NCI-H2029 treated with DMSO at 0.1 percent for 48 hours (cell line): Measurements from ENCODE around the gene TNFSF15.

Source experiments
- DNase-seq: peaks from one replicate; lab custom pipeline; 2025; lab: John Stamatoyannopoulos, UW

Gene TNFSF15

DNA sequence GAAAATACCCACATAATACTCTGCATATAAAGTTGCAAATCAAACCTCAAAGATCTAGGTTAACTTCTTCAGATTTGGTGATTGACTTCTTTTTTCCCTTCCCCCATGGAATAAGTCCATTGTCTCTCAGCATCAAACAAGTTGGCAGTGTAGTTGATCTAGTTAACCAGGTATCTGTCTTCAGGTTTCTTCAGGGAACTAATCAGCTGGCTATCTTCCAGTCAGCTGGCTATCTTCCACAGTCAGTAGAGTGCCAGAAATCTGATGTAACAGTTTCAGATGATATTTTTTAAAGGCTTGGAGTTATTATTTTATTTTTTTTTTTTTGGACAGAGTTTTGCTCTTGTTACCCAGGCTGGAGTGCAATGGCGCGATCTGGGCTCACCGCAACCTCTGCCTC is 16.8 kb downstream of the TNFSF15 start:
- DNase-seq: no peak

DNA sequence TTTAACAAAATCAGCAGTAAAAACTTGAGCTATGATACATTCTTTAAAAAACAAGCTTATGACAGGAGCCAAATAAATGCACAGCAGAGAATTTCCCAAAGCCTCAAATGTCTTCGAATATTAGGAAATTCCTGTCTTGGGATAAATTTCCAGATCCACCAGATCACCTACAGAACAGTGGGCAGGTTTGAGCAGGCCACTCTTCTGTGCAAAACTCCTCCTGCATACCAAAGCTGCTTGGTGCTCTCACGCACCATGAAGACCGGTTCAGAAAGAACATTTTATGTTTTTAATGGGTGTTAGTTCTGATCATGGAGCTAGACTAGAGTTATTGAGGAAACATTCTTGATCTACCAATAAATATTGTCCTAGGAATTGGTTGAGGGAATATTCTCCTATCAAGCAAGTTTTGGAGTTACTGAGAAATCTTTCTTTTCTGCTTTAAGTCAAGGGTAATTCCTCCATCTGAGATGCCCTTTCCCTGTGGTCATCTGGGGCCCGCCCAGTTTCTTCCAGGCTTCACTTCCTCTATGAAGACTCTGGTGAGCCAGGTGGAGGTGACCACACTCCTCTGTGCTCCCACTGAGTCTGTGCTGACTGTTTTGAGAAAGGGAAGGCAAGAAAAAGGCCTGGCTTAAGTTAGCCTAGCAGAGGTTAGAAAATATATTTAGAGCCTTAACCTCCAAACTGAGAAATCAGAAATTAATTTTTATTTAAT is 17.9 kb downstream of the TNFSF15 start:
- DNase-seq: no peak

DNA sequence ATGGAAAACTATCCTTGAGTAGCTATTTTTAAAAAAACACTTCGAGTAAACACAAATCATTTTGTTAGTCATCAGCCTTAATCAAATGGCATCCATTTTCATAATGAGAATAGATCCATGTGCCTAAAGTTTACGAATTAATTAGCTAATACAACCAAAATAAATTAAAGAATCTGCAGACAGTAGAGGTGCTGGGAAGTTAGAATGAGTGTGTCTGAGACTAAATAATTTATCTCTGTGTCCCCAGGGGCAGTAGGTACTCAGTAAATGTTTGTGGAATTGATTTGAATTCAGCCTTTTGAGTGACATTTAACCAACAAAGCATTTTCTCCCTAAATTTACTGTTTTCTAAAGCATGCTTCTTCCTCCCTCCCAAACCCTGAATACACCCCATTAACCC is 18.6 kb downstream of the TNFSF15 start:
- no peak for DNase-seq

DNA sequence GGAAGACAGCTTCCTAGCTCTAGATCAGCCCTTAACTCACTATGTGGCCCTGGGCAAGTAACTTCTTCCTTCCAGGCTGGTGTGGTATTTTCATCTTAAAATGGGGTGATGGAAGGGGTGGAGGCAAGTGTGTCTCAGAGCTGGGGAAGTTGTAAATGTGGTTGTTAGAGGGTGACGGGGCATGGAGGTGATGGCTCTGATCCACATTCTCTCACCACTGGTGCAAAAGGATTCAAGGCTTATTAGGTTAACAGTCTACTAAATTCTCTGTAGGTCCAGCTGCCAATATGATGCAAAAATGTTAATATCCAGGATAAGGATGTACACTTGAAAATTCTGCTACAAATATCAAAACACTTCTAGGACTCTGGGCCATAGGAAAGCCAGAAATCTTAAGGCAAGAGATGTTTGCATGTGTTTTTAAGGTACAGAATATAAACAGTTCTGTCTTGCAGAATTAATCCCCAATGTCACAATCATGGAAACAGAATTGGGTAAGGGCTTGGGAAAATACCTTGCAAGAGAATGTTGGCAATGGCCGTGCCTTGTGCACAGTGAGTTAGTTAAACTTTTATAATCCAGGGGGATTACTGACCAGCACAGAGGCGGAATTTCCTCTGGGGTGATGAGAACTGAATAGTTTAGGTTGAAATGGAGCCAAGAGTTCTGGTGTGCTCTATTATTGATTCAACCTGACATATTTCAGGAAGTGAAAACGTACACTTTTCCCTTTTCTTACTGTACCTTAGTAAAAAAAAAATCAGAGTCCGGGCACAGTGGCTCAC is 19.8 kb downstream of the TNFSF15 start:
- no peak for DNase-seq

DNA sequence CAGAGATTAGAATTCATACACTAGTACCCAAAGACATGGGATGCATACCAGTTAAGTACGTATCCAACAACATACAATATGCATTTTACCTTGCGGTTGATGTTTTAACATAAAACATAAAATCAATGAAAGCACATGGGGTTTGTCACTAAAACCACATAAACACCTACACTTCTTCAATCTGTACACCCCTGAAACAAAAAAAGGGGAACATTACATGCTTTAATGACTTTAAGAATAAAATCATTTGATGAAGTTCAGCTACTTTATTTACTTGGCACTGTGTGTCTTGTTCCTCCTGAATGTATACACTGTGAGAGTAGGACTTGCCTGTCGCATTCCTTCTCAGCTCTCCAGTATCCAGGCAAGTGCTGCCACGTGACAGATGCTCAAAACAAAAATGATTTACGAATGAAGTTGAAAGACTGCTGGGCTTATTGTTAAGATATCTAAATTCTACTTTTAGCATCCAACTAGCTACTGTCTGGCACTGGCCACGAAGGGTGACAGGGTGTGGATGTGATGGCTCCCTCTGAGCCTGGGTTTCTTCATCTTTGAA is 21.0 kb downstream of the TNFSF15 start:
- DNase-seq: no peak

DNA sequence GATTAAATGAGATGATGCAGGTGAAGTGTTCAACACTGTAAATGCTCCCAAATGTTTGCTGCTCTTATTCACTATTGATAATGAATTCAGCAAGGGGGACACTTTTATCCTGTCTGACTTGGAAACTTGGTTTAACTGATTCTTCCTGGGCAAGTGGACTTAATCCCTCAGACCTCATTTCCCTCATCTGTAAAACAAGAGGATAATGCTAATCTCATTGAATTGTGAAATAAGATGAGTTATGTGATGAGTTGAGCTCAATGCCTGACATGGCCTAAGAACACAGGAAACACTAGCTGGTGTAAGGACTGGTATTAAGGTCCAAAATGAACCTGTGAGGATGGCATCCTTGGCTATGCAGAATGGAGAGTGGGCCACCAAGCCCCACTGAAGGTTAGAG is 23.3 kb downstream of the TNFSF15 start:
- DNase-seq: no peak

DNA sequence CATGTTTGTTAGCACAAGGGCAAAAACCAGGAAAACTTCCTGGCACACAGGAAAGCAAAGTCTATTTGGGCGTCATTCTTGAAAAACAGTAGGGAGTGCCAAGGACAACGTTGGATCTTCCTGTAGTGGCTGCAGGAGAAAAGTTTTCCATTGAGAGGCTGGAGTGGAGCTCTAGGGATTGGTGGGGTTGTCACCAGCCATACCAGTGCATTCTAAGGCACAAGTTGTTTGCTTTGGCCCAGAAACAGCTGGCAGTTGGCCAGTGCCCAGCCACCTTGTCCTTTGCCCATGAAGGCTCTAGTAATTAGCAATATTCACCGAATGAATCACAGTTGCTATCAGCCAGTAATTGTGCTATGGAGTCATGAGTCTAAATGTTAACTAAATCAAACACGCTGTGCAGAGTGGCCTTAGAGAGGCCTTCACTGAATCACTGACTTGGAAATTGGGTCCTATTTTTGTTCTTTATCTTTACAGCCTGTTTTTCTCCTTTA is 26.4 kb downstream of the TNFSF15 start:
- peak; percentile 78 for DNase-seq

DNA sequence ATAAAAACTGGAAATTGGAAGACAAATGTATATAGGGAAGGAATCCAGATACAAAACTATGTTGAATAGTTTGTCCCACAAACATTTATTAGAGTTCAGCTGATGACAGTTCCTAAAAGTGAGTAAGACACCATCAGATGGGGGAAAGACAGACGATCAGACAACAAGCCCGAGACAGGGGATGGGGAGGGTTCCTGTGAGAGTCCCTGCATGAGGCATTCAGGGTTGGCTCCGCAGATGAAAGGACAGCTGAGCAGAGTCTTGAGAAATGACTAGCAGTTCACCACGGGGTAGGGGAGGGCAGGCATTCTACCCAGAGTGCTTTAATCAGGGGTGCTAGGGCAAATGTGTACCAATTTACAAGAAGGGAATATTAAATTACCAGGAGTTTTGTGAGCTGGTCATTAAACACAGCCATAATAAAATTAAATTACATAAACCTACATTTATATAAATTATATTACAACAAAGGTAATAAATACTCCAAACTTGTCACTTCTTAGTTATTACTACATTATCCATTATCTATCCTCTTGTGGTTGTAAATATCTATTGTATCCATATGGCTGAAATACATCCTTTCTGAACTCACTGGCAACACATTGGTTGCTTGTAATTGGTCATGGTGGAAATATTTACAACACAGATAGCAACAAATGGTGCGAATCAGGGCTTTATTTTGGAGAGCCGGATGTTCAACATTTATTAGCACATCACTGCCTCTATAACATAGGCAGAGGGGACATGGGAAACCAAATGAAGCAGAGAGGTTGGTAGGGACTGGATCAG is 27.8 kb downstream of the TNFSF15 start:
- DNase-seq: no peak

DNA sequence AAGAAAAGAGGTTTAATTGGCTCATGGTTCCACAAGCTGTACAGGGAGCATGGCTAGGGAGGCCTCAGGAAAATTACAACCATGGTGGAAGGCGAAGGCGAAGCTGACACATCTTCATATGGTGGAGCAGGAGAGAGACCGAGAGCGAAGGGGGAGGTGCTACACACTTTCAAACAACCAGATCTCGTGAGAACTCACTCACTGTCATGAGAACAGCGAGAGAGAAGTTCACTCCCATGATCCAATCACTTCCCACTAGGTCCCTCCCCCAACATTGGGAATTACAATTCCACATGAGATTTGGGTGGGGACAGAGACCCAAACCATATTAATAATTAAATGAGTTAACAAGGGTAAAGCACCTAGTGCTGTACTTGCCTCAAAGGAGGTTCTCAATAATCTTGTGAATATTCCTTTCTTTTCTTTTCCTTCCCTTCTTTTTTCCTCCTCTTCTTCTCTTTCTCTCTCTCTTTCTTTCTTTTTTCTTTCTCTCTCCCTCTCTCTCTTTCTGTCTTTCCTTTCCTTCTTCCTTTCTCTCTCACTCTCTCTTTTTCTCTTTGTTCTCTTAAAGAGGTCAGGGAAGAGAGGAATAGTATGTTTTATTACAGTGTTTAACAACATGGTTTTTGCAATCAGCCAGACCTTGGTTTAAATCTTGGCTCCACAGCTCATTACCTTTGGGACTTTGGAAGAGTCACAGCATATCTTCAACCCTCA is 29.0 kb downstream of the TNFSF15 start:
- DNase-seq: no peak

DNA sequence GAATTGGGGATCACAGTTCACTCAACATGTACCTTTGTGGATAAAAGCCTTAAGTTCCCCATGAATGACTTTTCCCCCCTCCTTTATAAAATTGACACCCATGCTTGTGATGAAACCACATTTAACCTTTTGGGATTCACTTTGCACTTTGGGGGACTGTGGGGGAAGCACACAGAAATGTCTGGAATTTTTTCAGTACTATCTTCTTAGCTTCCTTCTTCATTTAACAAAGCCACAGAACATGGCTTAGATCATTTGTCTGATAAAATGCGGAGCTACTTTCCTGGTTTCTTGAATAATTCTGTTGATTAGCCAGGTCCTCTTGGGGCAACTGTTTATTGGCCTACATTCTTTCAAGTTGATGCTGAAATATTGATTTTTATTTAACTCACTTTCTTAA is 29.9 kb downstream of the TNFSF15 start:
- no peak for DNase-seq

DNA sequence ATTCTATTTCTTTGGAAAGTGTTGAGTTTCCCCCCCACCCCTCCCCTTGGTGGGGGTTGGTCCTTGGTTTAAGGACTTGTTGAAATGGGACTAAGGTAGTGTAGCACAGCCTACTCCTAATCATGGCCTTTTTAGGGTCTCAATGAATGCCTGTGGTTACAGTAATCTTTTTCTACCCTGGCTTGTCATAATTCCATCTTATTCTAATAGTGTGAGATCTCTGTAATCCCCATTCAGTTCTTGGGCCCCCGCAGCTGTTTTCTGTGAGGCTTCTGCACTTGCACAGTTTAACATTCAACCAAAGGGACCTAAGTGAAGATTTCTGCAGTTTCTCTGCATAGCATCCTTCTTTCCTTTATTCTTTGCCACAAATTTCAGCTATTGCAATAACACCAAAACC is 30.7 kb downstream of the TNFSF15 start:
- DNase-seq: no peak

DNA sequence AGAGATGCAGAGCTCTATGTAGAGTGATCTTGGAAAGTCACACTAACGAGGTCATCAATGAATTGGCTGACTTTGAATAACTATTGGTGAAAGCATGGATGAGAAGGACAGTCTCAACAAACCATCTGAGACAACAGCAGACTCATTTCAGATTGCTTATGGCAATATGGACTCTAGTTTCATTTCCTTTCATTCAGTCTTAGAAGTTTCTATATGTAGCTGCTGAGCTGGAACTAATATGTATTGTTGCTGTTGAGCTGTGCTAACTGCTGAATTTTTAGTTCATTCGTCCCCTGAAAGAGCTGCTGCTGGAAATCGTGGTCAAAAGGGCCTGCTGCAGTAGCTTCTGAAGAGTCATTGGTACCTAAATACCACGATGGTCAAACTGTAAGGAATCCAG is 31.3 kb downstream of the TNFSF15 start:
- DNase-seq: no peak

DNA sequence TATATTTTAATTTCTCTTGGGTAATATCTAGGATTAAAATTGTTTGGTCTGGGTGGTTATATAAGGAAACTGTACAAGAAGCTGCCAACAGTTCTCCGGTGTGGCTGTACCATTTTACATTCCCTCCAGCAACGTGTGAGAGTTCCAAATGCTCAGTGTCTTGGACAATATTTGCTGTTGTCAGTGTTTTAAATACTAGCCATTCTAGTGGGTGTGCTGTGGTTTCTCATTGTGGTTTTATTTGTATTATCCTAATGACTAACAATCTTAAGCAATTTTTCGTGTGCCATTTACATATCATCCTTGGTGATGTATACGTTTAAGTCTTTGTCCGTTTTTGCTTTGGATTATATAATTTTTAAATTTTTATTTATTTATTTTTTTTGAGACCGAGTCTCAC is 34.0 kb downstream of the TNFSF15 start:
- DNase-seq: no peak

DNA sequence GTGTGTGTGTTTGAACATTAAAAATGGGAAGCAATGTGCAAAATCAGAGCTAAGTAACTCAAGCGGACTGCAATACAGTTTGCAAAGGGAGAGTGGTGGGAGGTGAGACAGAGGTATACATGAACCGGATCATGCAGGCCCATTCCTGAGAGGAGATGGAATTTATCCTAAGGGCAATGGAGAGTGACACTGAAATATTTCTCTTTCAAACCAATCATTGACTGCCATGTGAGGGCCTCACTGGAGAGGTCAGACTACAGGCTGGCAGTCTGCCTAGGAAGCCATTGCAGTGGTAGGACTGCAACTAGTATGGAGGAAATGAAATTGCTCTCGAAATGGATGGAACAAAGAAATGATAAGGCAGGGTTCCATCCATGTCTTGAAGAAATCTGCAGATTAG is 34.8 kb downstream of the TNFSF15 start:
- no peak for DNase-seq

DNA sequence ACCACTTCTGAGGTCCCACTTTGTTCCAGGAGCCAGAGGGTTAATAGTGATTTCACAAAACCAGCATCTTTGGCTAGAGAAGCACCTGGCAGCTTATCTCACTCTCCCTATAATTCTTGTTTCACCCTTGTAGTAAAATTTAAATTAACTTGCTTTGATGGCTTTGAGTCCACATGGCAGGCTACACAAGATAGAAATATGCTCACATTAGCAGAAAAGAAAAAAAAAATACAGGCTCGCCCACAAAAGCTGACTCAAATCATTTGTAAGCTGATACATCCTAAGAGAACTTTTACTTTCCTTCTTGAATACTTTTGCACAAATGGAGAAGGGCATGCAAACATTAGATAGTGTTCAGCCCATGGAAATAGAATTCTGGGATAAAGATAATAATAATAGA is 36.2 kb downstream of the TNFSF15 start:
- DNase-seq: no peak

DNA sequence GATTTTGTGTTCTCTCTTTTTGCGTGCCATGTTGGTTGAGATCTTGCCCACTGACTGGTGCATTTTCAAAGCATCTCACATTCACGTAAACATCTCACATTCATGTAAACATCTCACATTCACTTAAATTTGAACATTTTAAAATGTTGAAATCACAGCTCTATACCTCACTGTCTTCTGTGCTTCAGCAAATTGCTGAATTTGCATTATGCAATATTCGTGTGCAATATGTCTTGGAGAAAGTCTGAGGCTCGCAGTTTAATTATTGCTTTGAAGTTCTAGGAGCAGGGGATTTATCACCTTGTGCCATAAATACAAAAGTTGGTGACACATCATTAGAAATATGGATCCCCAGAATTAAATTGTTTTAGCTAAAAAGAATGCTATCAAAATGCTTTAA is 42.6 kb downstream of the TNFSF15 start:
- no peak for DNase-seq

DNA sequence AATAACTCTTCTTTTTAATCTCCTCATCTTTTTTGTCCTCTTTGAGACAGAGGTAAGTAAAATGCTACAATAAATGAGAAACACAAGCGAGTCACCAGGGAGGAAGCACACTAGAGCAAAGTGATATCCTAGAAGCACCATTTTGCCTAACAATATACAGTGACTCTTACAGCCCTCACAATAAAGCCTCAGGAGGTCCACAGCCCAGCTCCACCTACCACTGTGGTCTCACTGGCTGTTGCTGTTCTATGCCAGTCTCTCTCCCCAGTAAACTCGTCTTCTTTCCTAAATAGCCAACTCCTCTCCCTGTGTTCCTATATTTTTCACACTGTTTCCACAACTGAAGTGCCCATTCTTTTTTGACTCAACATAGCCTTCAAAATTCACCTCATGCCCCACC is 44.3 kb downstream of the TNFSF15 start:
- no peak for DNase-seq

DNA sequence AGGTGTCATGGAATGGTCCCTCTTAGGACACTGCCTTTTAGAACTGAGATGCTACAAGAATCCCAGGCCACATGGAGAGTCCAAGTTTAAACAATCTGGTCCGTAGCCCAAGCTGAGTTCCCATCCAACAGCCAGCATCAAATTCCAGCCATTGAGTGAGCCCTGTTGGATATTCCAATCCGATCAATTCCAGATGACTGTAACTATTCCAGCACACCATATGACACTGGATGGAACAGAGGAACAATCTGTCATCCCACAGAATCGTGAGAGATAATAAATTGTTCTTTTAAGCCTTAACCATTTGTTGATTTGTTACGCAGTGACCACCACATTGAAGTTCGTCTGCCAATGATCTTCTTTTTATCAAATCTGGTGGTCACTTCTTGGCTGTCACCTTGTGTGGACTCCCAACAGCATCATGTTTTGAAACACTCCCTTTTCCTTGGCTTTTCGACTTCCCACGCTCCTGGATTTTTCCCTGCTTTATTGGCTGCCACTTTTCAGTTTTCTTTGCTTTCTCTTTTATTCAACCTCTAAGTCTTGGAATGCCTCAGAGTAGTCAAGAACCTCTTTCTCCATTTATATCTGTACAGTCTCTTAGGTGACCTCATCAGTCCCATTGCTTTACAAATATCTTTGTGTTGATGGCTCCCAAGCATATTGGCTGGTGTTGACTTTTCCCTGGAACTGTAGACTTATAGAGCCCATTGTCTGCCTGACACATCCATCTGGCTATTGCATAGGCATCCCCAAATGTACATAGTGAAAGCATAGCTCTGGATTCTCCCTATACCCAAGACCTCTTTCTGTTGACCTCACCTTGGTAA is 46.1 kb downstream of the TNFSF15 start:
- DNase-seq: no peak

DNA sequence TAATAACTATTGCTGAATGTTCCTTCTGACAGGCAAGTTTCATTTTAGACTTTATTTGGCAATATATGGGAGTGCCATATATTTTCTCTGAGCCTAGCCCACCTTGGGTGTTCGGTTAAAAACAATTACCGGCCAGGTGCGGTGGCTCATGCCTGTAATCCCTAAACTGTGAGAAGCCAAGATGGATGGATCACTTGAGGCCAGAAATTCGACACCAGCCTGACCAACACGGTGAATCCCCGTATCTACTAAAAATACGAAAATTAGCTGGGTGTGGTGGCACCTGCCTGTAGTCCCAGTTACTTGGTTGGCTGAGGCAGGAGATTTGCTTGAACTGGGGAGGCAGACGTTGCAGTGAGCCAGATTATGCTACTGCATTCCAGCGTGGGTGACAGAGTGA is 47.9 kb downstream of the TNFSF15 start:
- no peak for DNase-seq

DNA sequence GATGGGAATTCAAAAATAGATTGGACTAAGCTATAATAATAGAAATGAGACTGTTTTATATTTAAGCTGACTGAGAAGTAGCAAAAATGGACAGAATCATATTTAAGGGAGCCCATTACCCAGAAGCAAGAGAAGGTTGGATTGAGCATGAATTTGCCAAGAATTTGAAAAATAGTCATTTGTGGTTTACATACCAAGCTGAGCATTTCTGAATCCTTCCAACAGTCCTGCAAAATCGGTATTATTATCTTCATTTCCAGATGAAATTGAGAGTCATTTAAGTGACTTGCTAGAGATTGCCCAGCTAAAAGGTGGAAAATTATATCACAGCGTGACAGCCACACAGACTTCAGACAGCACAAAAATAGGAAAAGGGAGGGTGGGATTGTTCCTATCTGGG is 48.4 kb downstream of the TNFSF15 start:
- no peak for DNase-seq

DNA sequence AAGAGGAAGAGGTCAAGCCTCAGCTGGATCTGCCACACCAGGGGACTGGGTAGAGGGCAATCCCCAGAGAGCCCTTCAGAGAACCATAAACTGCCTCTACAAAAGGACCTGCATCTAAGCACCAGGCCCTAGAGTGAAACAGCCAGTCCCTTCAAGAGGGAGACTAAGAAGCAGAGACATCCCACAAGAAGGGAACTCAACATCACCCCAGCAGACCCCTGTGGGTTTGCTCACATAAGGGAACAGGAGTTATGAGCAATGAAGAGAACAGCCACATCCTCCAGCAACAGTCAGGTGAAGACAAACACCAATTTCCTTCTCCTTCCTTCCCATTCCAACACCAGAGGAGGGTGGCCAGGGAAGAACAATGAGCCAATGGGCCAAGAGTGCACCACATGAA is 48.9 kb downstream of the TNFSF15 start:
- no peak for DNase-seq
